ENCODE data around the gene CSGALNACT2.

Gene CSGALNACT2

DNA sequence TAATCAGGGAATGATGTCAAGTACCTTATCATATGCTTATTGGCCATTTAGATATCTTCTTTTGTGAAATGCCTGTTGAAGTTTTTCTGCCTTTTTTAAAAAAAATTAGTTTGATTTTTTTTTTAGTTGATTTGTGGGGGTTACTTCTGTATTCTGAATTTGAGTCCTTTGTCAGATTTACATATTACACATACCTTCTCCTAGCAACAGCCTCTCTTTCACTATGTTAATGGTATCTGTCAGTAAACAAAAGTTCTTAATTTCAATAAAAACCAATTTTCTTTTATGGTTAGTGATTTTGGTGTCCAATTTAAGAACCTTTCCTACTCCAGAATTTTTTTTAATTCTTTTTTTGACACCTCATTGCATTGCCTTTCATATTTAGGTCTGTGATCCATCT, 52.0 kb downstream of the CSGALNACT2 start:
- no peak for DNase-seq

DNA sequence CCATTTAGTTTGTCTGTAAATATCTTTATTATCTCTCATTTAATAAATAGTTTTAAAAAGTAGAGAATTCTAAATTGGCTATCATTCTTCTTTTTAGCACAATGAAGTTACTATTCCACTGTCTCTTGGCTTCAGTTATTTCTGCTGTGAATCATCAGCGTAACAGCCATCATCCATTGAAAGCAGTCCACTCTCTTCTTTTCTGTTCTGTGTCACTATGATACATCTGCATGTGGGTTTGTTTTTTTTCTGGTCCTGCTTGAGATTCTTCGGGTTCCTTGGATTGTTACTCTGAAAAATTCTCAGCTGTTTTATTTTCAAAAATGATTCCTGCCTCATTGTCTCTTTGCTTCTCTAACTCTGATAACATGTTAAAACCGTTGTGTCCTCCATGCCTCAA, 52.5 kb downstream of the CSGALNACT2 start:
- DNase-seq = no peak

DNA sequence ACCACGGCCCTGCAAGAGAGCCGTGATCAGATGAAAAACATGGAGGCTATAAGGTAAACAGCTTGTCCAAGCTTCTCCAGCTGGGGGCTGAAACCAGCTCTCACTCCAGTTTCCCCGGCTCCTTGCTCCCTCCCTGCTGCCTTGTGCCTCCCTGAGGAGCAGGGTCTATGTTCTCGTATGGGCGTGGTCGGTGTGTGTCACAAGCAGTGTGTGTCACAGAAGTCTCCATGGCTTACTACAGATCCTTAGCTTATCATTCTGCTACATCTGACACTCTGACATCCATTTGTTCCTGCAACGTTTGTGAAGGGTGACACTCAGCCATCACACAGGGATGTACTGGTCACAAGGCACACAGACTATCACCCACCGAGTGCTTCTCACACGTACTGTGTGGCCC, 54.6 kb downstream of the CSGALNACT2 start:
- DNase-seq = no peak

DNA sequence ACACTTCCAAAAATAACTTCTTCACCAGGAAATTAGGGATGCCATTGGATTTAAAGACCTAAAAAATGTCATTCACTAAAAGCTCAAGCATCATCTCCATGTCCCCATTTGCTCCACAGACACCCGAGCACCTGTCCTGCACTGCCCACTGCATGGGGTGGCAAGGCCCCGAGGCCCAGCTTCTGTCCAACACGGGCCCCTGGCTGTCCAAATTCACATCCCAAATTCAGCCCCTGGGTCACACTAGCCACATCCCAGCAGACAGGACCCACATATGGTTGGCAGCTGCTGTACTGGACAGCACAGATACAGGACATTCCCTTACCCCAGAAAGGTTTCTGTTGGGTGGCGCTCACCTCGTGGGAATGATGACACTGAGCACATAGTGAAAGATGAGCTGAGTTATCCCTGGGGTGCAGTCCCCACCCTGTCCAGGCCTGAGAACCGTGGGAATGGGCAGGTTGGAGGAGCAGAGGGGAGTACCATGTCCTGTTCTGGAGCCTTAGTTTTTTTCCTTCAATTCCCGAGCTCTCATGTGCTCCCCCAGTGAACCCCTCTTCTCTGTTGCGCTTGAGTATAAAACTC, 55.3 kb downstream of the CSGALNACT2 start:
- DNase-seq = no peak

DNA sequence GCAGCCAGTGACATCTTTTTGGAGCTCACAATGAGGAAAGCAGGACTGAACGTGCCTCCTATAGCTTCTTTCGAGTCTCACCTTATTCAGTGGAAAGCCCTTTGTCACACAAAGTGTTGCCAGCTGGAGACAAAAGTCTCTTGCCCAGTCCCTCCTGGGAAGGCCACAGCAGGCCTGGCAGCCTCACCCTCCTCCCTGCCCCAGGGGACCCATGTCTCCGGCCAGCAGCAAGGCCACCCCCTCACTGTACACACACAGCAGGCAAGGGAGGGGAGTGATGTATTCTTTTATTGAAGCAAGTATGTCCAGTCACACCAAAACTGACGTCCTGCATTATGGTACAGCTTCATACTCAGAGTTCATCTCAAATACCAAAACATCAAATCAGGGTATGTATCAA, 56.0 kb downstream of the CSGALNACT2 start:
- DNase-seq = no peak

DNA sequence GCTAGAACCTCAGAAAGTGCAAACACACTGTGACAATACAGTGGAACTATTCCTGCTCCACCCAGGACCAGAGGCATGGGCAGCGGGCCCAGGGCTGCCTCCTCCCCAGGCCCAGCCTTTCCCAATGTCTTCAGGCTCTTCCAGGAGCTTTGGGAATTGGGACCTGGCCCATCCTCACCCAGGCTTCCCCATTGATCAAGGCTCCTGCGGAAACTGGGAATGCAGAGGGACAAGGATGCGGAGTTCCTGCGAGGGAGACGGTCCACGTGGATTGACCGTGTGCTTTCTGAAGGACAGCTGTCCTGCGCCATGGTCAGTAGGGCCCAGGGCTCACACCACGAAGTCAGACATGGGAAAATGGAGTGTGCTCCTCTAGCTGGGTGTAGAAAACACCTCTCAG, 56.6 kb downstream of the CSGALNACT2 start:
- DNase-seq = no peak

DNA sequence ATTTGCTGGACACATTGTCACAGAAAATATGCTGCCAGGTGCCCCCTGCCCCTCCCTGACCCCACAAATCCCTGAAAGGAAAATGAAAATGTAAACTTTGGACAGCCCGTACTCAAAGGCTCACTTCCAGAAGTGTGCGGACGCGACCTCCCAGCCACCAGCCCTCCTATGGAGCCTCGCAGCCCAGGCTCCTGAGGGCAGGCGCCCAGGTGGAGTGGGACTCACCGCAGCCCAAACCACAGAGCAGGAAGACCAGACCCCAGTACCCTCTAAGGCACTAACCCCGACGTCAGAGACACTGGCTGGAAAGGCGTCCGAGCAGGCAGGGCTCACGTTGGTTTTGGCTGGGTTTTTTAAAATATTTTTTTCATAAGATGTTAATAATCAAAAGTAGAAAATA, 57.3 kb downstream of the CSGALNACT2 start:
- DNase-seq = no peak

DNA sequence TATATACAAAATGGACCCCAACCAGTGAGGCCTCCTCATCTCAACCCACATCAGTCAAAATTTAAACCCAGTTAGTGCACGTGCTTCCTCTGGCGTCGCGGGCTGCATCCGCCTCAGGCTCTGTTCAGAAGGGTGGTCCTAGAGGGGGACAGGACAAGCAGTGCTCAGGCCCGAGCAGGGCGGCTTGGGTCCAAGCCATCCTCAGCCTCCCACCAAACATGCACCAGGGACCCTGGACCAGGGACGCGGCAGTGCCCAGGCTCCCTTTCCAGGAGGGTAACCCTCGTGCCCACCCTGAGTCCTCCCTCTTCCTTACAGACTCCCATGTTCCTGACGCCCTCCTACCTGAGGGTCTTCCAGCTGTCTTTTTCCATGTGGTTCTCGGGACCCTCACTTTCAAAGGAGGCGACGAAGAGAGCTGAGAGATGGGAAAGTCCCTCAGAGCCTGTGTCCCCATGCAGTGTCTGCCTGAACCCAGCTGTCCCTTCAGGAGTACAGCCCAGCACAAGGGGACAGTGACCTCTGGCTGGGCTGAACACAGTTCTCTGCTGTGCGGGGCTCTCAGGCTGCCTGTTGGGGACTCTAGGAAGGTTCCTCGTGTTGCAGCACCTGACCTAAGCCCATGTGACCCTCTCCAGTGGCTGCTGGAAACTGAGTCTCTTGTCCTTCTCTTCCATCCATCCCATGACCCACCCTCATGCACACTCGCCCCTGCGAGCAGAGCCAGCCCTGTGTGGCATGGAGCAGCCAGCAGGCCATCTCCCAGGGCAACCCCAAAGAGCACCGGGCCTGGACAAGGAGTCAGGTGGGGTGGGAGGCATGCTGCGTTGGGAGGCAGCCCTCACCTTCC, 58.1 kb downstream of the CSGALNACT2 start:
- DNase-seq = no peak

DNA sequence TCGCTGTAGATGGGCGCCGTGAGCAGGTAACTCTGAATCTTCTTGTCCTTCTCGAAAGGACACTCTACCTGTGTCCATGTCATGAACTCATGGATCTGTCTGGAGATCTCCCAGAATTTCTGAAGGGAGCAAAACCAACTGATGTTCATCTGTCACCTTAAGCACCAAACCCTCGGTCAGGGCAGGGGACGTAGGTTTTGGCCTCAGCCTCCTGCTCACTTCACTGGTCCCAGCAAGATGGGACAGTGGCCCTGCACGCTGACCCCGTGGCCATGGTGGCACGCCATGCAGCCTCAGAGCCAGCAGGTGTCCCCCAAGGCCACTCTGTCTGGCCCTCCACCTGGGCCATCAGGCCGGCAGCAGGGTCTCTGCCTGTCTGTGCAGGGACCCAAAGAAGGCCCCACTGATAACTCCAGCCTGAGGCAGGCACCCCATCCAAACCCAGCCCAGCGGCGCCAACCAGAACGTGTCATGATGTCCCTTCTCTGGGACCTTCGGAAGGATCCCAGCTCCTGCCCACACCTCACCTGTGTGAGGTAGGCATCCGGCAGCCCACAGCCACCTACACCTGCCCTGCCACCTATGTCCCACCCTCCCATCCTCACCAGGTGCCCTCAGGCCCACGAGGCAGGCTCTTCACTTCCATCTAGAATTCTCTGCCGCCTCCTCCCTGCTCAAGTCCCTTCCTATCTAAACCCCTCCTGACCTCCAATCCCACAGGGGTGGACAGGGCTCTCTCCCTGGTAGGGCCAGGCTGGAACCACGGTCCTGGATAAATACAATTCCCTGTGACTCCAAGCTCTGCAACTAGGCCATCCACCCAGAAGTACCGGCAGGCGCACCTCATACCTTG, 59.0 kb downstream of the CSGALNACT2 start:
- DNase-seq = no peak

DNA sequence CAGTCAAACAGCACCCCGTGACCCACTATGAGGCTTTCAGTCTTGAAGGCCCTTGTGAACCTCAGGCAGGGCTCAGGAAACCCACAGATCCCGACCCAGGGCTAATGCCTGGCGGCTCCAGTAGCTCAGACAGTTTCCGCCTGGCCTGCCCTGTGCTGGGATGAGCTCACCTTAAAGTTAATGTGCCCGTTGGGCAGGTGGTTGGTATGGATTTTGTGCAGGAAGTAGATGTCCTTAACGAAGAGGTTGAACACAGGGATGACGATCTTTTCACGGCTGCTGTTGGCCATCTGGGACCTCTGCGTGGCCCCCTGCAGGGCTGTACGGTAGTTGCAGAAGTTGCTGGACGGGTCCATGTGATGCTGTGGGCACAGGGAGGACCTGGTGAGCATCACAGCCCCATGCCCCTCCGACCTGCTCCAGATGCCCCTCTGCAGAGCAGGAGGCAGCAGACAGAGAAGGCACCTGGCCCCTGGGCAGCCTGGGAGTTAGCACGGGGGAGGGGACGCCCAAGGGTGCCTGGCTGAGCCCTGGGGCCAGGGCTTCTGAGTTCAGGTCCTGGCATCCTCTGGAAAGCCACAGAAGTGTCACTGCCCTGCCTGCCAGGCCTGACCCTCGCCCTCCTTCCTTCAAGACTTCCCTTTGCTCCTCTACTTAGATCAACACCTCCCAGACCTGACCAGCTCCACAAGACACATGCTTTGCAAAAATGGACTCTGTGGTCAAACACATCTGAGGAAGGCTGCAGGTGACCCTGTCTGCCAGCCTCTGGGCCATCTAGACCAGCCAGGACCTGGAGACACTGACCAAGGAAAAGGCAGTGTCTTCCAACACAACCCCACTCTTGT, 59.8 kb downstream of the CSGALNACT2 start:
- DNase-seq = no peak

DNA sequence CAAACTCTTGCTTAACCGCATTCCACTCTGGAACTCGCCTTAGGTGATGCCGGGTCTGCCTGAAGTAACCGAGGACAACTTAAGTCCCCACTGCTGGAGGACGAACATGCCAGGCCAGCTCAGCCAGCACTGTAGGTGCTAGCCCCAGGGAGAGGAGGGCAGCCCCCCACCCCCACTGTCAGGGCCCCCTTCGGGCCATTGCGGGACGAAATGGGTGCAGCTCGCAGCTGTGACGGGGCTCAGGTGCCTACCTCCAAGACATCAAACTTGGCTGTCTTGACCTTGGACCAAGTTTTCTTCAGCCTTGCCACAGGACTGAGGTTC, 60.4 kb downstream of the CSGALNACT2 start:
- no peak for DNase-seq

DNA sequence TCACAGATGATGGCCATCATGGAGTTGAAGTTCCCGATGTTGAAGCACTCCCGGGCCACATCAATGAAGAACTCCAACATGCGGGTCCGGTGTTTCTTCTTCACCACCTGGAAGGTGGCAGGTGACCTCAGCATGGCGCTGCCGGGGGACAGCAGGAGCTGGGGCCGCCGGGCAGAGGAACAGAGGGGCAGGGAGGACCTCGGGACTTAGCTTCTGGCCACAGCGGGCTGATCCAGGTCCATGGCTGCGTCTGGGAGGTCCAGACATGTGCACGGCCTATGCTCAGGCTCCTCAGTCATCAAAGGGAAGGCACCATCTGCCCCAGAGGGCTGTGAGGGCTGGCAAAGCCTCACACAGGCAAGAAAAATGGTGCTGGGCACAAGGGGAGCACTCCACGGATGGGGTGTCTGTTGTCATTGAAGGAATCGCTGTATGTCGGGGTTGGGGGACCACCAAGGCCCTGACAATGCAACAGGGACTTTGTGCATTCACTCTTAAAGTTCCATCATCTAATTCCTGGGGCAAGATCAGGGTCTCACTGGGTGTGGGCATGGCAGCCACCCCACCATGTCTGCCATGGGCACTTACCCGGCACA, 60.9 kb downstream of the CSGALNACT2 start:
- no peak for DNase-seq

DNA sequence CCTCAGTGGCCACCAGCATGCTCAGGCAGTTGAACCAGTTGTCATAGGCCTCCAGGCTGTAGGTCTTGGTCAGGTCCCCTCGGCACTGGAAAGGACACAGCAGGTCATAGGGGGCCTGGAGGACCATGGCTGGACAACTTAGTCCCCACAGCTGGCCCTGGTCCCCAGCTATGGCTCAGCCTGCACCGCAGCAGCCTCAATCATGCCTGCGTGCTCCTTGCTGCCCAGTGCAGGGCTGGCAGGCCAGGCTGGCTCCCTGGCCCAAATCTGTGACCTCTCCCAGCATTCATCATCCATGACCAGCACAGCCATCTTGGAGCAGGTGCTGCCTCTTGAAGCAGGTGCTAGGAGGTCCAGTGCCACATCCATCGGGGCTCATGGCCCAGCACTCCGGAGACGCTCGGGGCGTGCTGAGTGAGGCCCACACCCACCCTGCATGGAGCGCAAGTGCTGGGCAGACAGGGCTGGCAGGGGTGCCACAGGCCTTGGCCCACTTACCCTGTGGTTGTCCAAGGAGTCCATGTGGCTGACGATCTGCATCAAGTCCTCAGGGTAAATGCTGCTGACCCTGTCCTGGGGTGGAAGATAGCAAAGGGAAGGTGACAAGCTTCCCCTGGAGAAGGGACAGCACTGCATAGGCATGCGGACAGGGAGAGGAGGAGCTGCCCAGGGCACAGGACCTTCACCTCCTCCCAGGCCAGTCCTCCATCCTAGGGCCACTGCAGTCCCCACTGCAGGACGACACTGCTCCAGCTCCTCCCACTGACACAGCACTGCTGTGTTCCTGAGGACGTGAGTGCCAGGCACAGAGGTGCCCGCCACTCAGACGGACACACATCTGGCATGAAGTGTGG, 61.7 kb downstream of the CSGALNACT2 start:
- no peak for DNase-seq

DNA sequence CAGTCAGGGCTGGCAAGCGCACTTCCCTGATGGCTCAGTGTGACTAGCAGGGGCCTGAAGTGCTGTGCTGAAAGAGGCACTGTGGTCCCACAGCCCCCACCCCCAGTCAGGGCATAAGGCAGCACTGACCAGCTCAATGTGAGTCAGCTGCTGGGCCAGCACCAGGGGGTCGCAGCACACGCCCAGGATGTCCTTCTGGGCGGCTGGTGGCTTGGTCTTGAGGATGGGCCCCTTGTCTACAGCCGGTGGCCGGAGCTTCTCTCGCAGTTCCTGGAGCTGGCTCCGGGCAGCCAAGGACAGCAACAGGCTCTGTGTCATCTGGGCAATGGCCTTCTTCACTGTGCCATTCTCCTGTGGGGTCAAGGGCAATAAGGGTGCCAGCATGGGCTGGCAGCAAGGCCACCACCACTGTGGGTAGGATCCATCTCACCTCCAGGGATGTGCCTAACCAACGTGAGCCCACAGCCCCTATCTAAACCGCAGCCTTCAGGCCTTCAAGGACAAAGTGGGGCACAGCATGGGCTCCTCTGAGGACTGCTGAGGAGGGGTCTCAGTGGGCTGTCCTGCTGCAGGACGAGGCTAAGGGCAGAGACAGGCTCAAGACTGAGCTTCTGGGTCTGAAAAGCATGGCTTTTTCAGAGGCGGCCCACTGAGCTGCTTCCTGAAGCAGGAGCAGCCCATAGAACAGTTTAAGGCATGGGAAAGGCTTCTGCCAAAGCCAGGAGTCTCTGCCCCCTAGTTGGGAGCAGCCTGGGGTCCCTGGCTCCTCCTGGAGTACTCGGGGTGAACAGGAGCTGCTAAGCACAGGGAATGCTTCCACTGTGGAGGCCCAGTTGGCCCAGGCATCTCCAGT, 62.5 kb downstream of the CSGALNACT2 start:
- no peak for DNase-seq

DNA sequence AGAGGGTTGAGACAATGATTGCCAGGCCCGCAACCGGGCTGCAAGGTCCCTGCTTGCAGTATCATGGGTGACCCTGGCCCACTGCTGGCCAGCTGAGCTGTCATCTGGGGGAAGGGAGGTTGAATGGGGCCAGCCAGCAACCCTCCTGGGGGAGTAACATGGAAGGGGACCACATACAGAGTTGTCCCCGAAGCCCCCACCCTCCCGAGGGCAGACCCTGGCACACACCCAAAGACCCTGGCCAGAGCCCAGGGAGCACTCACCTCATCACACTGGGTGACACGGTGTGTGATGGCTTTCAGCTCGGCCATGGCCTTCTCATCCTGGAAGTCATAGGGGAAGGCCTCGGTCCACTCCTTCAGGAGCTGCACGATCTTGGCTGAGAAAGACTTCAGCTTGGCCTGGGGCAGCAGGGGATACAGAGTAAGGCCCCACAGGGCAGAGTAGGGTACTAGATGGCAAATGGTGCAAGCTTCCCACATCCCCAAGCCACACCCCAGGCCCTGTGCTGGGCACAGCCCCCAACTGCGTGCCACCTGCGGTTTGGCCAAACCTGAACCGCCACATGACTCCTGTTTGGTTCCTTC, 63.4 kb downstream of the CSGALNACT2 start:
- DNase-seq = no peak

DNA sequence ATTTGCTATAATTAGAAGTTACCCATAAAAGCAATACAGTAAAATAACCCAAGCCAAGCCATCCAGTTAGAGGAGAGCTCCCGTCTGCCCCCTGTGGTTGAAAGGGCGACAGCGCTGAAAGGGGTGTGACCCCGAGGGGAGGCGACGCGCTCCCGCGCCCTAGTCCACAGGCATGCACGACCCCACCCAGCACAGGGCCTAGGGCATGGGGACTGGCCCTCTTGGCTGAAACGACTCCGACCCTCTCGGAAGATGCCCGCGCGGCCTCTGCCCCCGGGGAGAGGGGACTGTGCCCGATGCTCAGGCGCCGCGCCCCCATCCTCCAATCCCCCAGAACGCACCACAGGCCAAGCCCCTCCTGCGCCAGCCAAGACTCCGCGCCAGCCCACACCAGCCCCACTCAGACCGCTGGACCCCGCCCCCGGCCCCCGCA, 64.0 kb downstream of the CSGALNACT2 start:
- DNase-seq = no peak

DNA sequence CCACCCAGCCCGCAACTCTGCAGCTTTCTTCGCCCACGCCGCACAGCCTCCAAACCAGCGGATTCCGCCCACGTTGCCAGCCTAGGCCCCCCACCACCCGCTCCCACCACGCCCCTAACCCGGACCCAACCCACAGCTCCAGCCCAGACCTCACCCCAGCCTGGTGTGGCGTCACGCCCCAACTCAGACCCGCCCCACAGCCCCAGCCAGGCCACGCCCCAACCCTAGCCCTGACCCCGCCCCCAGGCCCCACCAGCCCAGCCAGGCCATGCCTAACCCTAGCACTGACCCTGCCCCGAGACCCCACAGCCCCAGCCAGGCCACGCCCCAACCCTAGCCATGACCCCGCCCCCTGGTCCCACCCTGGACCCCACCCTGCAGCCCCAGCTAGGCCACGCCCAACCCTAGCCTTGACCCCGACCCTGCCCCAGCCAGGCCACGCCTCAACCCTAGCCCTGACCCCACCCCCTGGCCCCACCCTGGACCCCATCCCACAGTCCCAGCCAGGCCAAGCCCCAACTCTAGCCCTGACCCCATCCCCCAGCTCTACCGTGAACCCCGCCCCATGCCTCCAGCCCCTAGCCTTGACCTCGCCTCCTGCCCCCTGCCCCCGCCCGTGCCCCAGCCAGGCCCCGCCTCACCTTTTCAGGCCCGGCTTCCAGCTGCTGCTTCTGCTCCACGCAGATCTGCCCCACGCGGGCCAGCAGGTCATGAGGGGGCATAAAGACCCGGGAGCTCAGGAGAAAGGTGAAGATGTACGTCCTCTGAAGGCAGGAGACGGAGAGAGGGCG, 64.6 kb downstream of the CSGALNACT2 start:
- no peak for DNase-seq

DNA sequence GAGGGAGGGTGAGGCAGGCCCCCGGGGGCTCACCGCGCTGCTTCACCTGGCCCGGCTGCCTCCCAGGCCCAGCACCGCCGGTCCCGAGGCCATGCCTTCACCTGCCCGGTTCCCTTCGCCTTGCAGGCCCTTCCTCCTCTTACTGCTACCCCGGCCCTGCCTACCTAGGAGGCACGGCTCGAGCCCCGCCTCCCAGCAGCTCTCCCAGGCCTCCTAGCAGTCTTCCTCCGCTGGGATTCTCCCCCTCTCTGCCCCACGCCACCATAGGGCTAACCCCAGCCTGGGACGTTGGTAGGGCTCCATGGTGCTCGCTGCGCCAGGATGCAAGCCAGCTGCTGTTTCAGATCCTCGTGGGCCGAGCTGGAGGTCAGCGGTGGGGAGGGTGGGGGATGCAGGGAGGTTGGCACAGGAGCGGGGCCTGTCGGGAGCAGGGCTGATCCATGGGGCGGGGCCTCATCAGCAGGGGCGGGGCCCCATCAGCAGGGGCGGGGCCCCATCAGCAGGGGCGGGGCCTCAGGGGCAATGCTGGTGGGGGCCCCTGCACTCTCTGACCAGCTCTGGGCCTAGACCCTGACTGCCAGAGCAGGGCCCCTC, 65.3 kb downstream of the CSGALNACT2 start:
- no peak for DNase-seq
